Fibroblast of lung (primary cell): Measurements from ENCODE around the gene PNMA6E.

ENCODE experiments used
- EZH2 ChIP-seq: IDR thresholded peaks from 2 replicates; pipeline ENCODE4 v1.5.1; 2012; ENCODE audit warnings: low read length, control low read depth, mild to moderate bottlenecking; ENCODE audit errors: missing control alignments
- TF ChIP-seq, protein P1 (sequence below), 2 donors: IDR thresholded peaks in 1 of 2; conservative IDR thresholded peaks in 1 of 2; 1 replicate in 1 of 2; 2 replicates in 1 of 2; pipeline ENCODE4 v1.5.1; 2011 to 2012; ENCODE audit warnings: low read length in 2 of 2, control low read depth in 1 of 2, inconsistent platforms in 1 of 2, low read depth in 1 of 2, mild to moderate bottlenecking in 1 of 2

- TF ChIP-seq, protein P1, sequence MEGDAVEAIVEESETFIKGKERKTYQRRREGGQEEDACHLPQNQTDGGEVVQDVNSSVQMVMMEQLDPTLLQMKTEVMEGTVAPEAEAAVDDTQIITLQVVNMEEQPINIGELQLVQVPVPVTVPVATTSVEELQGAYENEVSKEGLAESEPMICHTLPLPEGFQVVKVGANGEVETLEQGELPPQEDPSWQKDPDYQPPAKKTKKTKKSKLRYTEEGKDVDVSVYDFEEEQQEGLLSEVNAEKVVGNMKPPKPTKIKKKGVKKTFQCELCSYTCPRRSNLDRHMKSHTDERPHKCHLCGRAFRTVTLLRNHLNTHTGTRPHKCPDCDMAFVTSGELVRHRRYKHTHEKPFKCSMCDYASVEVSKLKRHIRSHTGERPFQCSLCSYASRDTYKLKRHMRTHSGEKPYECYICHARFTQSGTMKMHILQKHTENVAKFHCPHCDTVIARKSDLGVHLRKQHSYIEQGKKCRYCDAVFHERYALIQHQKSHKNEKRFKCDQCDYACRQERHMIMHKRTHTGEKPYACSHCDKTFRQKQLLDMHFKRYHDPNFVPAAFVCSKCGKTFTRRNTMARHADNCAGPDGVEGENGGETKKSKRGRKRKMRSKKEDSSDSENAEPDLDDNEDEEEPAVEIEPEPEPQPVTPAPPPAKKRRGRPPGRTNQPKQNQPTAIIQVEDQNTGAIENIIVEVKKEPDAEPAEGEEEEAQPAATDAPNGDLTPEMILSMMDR (conservative IDR thresholded peaks at IDR 0.05 in 1 of 2, IDR thresholded peaks at IDR 0.05 in 1 of 2; ENCODE audit: low read depth in 1 of 2, low read length in 2 of 2): peak in 1 of 2 donors; percentile 38
- no peak for TF ChIP-seq EZH2
These were observed 37.4 kb upstream of the PNMA6E start for GRCh38 chrX:153438532-153438931.
